Measurements from ENCODE around the gene STARD6. TPM values are rescaled to one million over a fixed set of nuclear protein-coding genes. Genes with fewer than 3 reads are reported as not detected.

The STARD6 gene
- total RNA-seq, 1 experiment from 2014 or later = not detected

DNA sequence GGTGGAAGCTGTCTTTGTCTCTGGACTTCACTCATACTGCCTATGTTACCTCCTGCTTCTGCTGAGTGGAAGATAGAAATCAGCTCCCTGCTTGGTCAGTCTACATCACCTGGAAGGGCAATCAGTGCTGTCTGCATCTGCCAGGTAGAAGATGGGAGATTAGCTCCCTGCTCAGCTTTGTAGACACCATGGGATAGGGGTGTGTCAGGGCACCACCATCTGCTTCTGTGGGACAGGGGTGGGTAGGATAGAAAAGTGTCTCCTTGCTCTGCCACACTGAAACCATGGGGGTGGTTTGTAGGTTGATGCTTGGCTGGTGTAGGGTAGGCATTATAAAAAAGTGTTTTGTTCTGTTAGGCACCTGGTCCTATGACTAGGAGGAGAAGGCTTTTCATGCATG lies 34.1 kb downstream of the STARD6 start:
- Mint-ChIP-seq H3K4me1 (peaks cover 11 to 17% of the 10 kb centered on the region in 2 experiments), H3K9me3 (no peaks in the 10 kb centered on the region), H3K27ac (no peak overlapping the region; a peak in 1 of 7 replicates), H3K27me3 (ENCODE audit: low read depth) (no peaks in the 10 kb centered on the region), H3K36me3 (ENCODE audit: insufficient read depth in 1 of 3, low read depth in 3 of 3) (no peaks in the 10 kb centered on the region), H3K4me3 (no peak overlapping the region)
- no peaks in the 10 kb centered on the region for H3K79me1 ChIP-seq (ENCODE audit: insufficient read depth, low read depth, low read length, poor library complexity, severe bottlenecking)
- no peak overlapping the region for H2AK5ac ChIP-seq (ENCODE audit: insufficient read length, low read length)
- no peak for DNase-seq
- H3T11ph ChIP-seq (ENCODE audit: low read length) = no peak overlapping the region
- H3K9ac ChIP-seq (ENCODE audit: extremely low read depth, insufficient read length, low read length) = no peak overlapping the region
- no peak overlapping the region for H4K5ac ChIP-seq (ENCODE audit: insufficient read length, low read depth, low read length)
- no peak overlapping the region for H4K8ac ChIP-seq (replicated peaks; ENCODE audit: insufficient read length, low read depth, low read length)
- H3K9me3 ChIP-seq (ENCODE audit: control insufficient read depth, low read depth, low read length) = no peaks in the 10 kb centered on the region
- H2BK120ac ChIP-seq (ENCODE audit: low read depth, low read length, poor library complexity, severe bottlenecking) = no peak overlapping the region
- no peak overlapping the region for H3K23ac ChIP-seq (ENCODE audit: insufficient read length, low read depth, low read length)
- H2BK12ac ChIP-seq (ENCODE audit: insufficient read length, low read depth, low read length) = no peak overlapping the region
- no peak overlapping the region for H2AFZ ChIP-seq (ENCODE audit: low read length)
- no peaks in the 10 kb centered on the region for H3K79me2 ChIP-seq (ENCODE audit: insufficient read depth, low read length)
- no peak overlapping the region for H3K4ac ChIP-seq (ENCODE audit: low read depth, low read length)
- H2BK5ac ChIP-seq (ENCODE audit: insufficient read length, low read length) = no peak overlapping the region
- no peak overlapping the region for H3K27ac ChIP-seq (ENCODE audit: insufficient read length, low read depth, low read length)
- H3K4me1 ChIP-seq (ENCODE audit: insufficient read depth, low read length) = no peaks in the 10 kb centered on the region
- H3K23me2 ChIP-seq (ENCODE audit: insufficient read length, low read depth, low read length, poor library complexity, severe bottlenecking) = no peaks in the 10 kb centered on the region
- no peak overlapping the region for H3K14ac ChIP-seq (ENCODE audit: insufficient read depth, low read length)
- H2BK20ac ChIP-seq (ENCODE audit: low read depth, low read length, poor library complexity, severe bottlenecking) = no peak overlapping the region
- TF ChIP-seq, protein P1, sequence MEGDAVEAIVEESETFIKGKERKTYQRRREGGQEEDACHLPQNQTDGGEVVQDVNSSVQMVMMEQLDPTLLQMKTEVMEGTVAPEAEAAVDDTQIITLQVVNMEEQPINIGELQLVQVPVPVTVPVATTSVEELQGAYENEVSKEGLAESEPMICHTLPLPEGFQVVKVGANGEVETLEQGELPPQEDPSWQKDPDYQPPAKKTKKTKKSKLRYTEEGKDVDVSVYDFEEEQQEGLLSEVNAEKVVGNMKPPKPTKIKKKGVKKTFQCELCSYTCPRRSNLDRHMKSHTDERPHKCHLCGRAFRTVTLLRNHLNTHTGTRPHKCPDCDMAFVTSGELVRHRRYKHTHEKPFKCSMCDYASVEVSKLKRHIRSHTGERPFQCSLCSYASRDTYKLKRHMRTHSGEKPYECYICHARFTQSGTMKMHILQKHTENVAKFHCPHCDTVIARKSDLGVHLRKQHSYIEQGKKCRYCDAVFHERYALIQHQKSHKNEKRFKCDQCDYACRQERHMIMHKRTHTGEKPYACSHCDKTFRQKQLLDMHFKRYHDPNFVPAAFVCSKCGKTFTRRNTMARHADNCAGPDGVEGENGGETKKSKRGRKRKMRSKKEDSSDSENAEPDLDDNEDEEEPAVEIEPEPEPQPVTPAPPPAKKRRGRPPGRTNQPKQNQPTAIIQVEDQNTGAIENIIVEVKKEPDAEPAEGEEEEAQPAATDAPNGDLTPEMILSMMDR (conservative IDR thresholded peaks at IDR 0.05) = no peak
- H3K56ac ChIP-seq (ENCODE audit: insufficient read length, low read depth, low read length) = no peak overlapping the region
- no peak overlapping the region for H3K18ac ChIP-seq (ENCODE audit: insufficient read length, low read depth, low read length)
- H4K91ac ChIP-seq (ENCODE audit: insufficient read length, low read depth, low read length) = no peak overlapping the region
- no peak overlapping the region for H2BK15ac ChIP-seq (ENCODE audit: low read depth, low read length)
- H4K20me1 ChIP-seq (ENCODE audit: control insufficient read depth, insufficient read depth, insufficient read length) = no peaks in the 10 kb centered on the region
- H3K4me2 ChIP-seq (ENCODE audit: insufficient read depth, insufficient read length, low read length) = no peak overlapping the region
- H3K27me3 ChIP-seq (ENCODE audit: insufficient read depth, low read length) = no peaks in the 10 kb centered on the region

All from H9 (cell line).